Kidney epithelial cell (primary cell): ENCODE data around the gene GMPR. TPM values are rescaled to one million over a fixed set of nuclear protein-coding genes. Genes with fewer than 3 reads are reported as not detected.

Experiments
- DNase-seq: peaks from one replicate; pipeline ENCODE4 v3.0.0-alpha.2; 2010; ENCODE audit warnings: low read depth
- H3K27me3 ChIP-seq: 2 replicates; pipeline ENCODE4 v1.6.0; 2011; ENCODE audit warnings: low read length; ENCODE audit not compliant: control insufficient read depth, insufficient read depth
- H3K36me3 ChIP-seq: 2 replicates; pipeline ENCODE4 v1.5.1; 2011; ENCODE audit warnings: low read length; ENCODE audit not compliant: control insufficient read depth, insufficient read depth
- H3K4me3 ChIP-seq: 2 replicates; pipeline ENCODE4 v1.5.1; 2011; ENCODE audit warnings: low read depth, mild to moderate bottlenecking, control low read depth, low read length
- CTCF ChIP-seq: IDR thresholded peaks from 2 replicates; pipeline ENCODE4 v1.5.1; 2011; ENCODE audit warnings: mild to moderate bottlenecking, moderate library complexity, low read length, control low read depth, inconsistent platforms; ENCODE audit not compliant: insufficient read depth, poor library complexity, severe bottlenecking
- total RNA-seq: library from RNA; depleted of rRNA; stranded (reverse); fragments of >200 nt; gene quantifications from 2 replicates; pipeline ENCODE4 v1.2.3, GENCODE V29; 2015

GMPR gene
- total RNA-seq, 1 donor from 2014 or later, result 2.5 TPM

- no peak for TF ChIP-seq CTCF
- DNase-seq, result no peak
- no peaks in the 10 kb centered on the region for H3K27me3 ChIP-seq
- no peak overlapping the region for H3K4me3 ChIP-seq
- H3K36me3 ChIP-seq, result no peaks in the 10 kb centered on the region
Observed at GRCh38 chr6:16344756-16345155, 106.4 kb downstream of the GMPR start.

Other genes starting within 250 kb of the GMPR start
- gene MYLIP, start 109.5 kb upstream of the GMPR start, total RNA-seq, result 3.1 and 5.2 TPM in 2 replicates